Measurements from ENCODE around the gene LGR6.

LGR6 gene

DNA sequence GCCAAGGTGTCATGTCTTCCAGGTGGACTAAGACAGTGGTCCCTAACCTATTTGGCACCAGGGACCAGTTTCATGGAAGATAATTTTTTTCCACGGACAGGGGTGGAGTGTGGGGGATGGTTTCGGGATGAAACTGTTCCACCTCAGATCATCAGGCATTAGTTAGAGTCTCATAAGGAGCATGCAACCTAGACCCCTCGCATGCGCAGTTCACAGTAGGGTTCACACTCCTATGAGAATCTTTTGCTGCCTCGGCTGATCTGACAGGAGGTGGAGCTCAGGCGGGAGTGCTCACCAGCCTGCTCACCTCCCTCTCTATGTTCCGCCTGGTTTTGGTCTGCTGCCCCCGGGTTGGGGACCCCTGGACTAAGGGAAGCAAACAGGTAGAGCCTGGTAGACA lies 30.9 kb downstream of the LGR6 start:
- no peak for TF ChIP-seq EZH2phosphoT487 (IDR thresholded peaks at IDR 0.05; ENCODE audit: borderline replicate concordance)
- no peaks in the 10 kb centered on the region for H3K9me2 ChIP-seq (replicated peaks; ENCODE audit: low read depth, low read length)
- H3F3A ChIP-seq (ENCODE audit: low read depth) = no peaks in the 10 kb centered on the region

DNA sequence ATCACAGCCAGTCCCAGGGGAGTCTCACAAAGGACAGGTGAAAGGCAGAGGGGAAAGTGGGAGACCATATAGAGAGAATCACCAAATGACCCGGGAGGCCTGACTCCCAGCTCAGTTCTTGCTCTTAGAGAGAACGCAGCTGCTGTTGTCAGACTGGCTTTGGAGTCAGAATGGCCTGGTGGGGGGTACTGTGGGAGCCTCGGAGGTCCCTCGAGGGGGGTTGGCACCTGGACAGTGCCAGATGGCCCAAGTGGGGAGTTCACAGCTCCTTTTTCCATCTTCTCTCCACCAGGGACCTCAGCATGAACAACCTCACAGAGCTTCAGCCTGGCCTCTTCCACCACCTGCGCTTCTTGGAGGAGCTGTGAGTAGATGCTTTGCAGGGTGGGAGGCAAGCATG lies 31.5 kb downstream of the LGR6 start:
- H3K9me3 ChIP-seq (ENCODE audit: insufficient read depth, low read depth, low read length) = no peaks in the 10 kb centered on the region
- no peaks in the 10 kb centered on the region for H3K36me3 ChIP-seq (ENCODE audit: insufficient read depth, low read length)
- no peak for TF ChIP-seq EZH2phosphoT487 (IDR thresholded peaks at IDR 0.05; ENCODE audit: borderline replicate concordance)
- TF ChIP-seq, protein P1, sequence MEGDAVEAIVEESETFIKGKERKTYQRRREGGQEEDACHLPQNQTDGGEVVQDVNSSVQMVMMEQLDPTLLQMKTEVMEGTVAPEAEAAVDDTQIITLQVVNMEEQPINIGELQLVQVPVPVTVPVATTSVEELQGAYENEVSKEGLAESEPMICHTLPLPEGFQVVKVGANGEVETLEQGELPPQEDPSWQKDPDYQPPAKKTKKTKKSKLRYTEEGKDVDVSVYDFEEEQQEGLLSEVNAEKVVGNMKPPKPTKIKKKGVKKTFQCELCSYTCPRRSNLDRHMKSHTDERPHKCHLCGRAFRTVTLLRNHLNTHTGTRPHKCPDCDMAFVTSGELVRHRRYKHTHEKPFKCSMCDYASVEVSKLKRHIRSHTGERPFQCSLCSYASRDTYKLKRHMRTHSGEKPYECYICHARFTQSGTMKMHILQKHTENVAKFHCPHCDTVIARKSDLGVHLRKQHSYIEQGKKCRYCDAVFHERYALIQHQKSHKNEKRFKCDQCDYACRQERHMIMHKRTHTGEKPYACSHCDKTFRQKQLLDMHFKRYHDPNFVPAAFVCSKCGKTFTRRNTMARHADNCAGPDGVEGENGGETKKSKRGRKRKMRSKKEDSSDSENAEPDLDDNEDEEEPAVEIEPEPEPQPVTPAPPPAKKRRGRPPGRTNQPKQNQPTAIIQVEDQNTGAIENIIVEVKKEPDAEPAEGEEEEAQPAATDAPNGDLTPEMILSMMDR (conservative IDR thresholded peaks at IDR 0.05; ENCODE audit: low read length) = no peak
- no peaks in the 10 kb centered on the region for H3K4me1 ChIP-seq (ENCODE audit: insufficient read depth, low read length, poor library complexity, severe bottlenecking)
- no peaks in the 10 kb centered on the region for H3K9me2 ChIP-seq (replicated peaks; ENCODE audit: low read depth, low read length)
- no peak overlapping the region for H3K9ac ChIP-seq (ENCODE audit: low read depth, low read length, poor library complexity, severe bottlenecking)
- H3K79me2 ChIP-seq (ENCODE audit: insufficient read depth, low read length) = no peaks in the 10 kb centered on the region
- no peak overlapping the region for H2AFZ ChIP-seq (ENCODE audit: low read length)
- no peak overlapping the region for H3K4me2 ChIP-seq (ENCODE audit: low read depth, low read length, poor library complexity, severe bottlenecking)
- H3F3A ChIP-seq (ENCODE audit: low read depth) = no peaks in the 10 kb centered on the region
- no peaks in the 10 kb centered on the region for H4K20me1 ChIP-seq (ENCODE audit: insufficient read depth, low read length, poor library complexity, severe bottlenecking)
- H3K27me3 ChIP-seq (ENCODE audit: insufficient read depth, low read length, poor library complexity, severe bottlenecking) = no peaks in the 10 kb centered on the region
- no peak overlapping the region for H3K4me3 ChIP-seq (ENCODE audit: low read length, poor library complexity, severe bottlenecking)

More for the DNA sequence above, 30.9 kb downstream of the LGR6 start:
- Histone ChIP-seq H3K36me3 (ENCODE audit: insufficient read depth, low read length) (no peaks in the 10 kb centered on the region), H3K4me3 (ENCODE audit: low read length, poor library complexity, severe bottlenecking) (no peak overlapping the region), H3K27me3 (ENCODE audit: insufficient read depth, low read length, poor library complexity, severe bottlenecking) (no peaks in the 10 kb centered on the region), H2AFZ (ENCODE audit: low read length) (no peak overlapping the region), H4K20me1 (ENCODE audit: insufficient read depth, low read length, poor library complexity, severe bottlenecking) (no peaks in the 10 kb centered on the region), H3K9me3 (ENCODE audit: insufficient read depth, low read depth, low read length) (no peaks in the 10 kb centered on the region), H3K9ac (ENCODE audit: low read depth, low read length, poor library complexity, severe bottlenecking) (no peak overlapping the region), H3K4me2 (ENCODE audit: low read depth, low read length, poor library complexity, severe bottlenecking) (no peak overlapping the region), H3K4me1 (ENCODE audit: insufficient read depth, low read length, poor library complexity, severe bottlenecking) (no peaks in the 10 kb centered on the region), H3K79me2 (ENCODE audit: insufficient read depth, low read length) (no peaks in the 10 kb centered on the region)

DNA sequence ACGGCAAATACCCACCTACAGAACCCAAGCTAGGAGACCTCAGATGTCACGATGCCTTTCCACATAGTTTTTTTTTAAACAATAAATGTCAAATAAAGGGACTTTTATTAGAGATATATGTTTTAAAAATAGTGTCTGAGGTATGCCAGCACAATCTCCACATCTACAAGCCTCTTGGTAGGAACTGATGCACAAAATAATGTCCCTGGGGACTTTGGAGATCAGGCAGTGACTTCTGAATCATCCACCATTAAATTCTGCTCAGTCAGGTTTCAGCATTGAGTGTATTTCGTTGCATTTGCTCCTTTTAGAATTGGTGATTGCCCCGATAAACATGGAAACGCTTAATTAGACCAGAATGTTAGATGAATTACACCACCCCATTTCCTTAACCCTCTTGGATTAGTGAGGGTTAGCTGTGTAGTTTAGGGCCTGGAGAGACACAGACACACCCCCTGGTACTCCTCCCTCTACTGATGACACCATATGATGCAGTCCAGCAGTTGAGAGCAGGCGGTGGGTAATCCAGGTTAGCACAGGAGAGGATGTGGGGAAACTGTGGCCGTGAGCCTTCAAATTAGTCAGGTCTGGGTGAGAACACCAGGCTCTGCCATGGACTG lies 33.6 kb downstream of the LGR6 start:
- no peaks in the 10 kb centered on the region for H3F3A ChIP-seq (ENCODE audit: low read depth)
- H3K27me3 ChIP-seq (ENCODE audit: insufficient read depth, low read length, poor library complexity, severe bottlenecking) = no peaks in the 10 kb centered on the region
- H4K20me1 ChIP-seq (ENCODE audit: insufficient read depth, low read length, poor library complexity, severe bottlenecking) = no peaks in the 10 kb centered on the region
- no peak overlapping the region for H2AFZ ChIP-seq (ENCODE audit: low read length)
- H3K9me3 ChIP-seq (ENCODE audit: insufficient read depth, low read depth, low read length) = no peaks in the 10 kb centered on the region
- H3K4me2 ChIP-seq (ENCODE audit: low read depth, low read length, poor library complexity, severe bottlenecking) = no peak overlapping the region
- H3K36me3 ChIP-seq (ENCODE audit: insufficient read depth, low read length) = no peaks in the 10 kb centered on the region
- H3K9ac ChIP-seq (ENCODE audit: low read depth, low read length, poor library complexity, severe bottlenecking) = no peak overlapping the region
- no peak overlapping the region for H3K4me3 ChIP-seq (ENCODE audit: low read length, poor library complexity, severe bottlenecking)
- TF ChIP-seq, protein P1 (conservative IDR thresholded peaks at IDR 0.05; ENCODE audit: low read length) = no peak
- TF ChIP-seq EZH2phosphoT487 (IDR thresholded peaks at IDR 0.05; ENCODE audit: borderline replicate concordance) = no peak
- no peaks in the 10 kb centered on the region for H3K79me2 ChIP-seq (ENCODE audit: insufficient read depth, low read length)
- H3K9me2 ChIP-seq (replicated peaks; ENCODE audit: low read depth, low read length) = no peaks in the 10 kb centered on the region
- H3K4me1 ChIP-seq (ENCODE audit: insufficient read depth, low read length, poor library complexity, severe bottlenecking) = no peaks in the 10 kb centered on the region

DNA sequence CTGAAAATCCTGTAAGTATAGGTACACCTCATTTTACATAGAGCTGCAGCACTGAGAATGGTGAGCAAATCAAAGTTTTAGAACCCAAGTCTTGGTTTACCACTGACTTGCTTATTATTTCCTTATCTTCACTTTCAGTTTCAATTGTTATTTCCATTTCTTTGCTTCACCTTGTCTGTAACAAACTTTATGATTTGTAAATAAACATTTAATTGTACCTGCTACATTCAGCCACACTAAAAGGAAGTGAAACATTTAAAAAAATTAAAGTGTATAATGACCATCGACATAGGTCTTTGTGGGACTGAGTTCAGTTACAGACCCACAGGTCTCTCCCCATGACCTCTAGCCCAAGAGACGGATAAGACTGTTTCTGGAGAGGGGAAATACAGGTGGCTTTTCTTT lies 34.4 kb downstream of the LGR6 start:
- Histone ChIP-seq H3K9me3 (ENCODE audit: insufficient read depth, low read depth, low read length) (no peaks in the 10 kb centered on the region), H3K9me2 (replicated peaks; ENCODE audit: low read depth, low read length) (no peaks in the 10 kb centered on the region), H3F3A (ENCODE audit: low read depth) (no peaks in the 10 kb centered on the region), H3K27me3 (ENCODE audit: insufficient read depth, low read length, poor library complexity, severe bottlenecking) (no peaks in the 10 kb centered on the region), H3K4me1 (ENCODE audit: insufficient read depth, low read length, poor library complexity, severe bottlenecking) (no peaks in the 10 kb centered on the region), H3K9ac (ENCODE audit: low read depth, low read length, poor library complexity, severe bottlenecking) (no peak overlapping the region), H3K36me3 (ENCODE audit: insufficient read depth, low read length) (no peaks in the 10 kb centered on the region), H3K4me3 (ENCODE audit: low read length, poor library complexity, severe bottlenecking) (no peak overlapping the region), H4K20me1 (ENCODE audit: insufficient read depth, low read length, poor library complexity, severe bottlenecking) (no peaks in the 10 kb centered on the region), H3K4me2 (ENCODE audit: low read depth, low read length, poor library complexity, severe bottlenecking) (no peak overlapping the region), H2AFZ (ENCODE audit: low read length) (no peak overlapping the region), H3K79me2 (ENCODE audit: insufficient read depth, low read length) (no peaks in the 10 kb centered on the region)
- TF ChIP-seq, protein P1 (conservative IDR thresholded peaks at IDR 0.05; ENCODE audit: low read length) = no peak
- no peak for TF ChIP-seq EZH2phosphoT487 (IDR thresholded peaks at IDR 0.05; ENCODE audit: borderline replicate concordance)

Data from Loucy (cell line).